Endodermal cell (in vitro differentiated cells): ENCODE measurements around the gene RMC1. TPM values are rescaled to one million over a fixed set of nuclear protein-coding genes. Genes with fewer than 3 reads are reported as not detected.
"Not testable (repeated sequence)": the region's sequence is repeated elsewhere in the genome, so short reads cannot be mapped to it uniquely, and the experiment has no call there.

Source experiments
- DNase-seq: peaks from one replicate; pipeline ENCODE4 v3.0.0-alpha.2; 2017
- H3K27ac ChIP-seq: 2 replicates; pipeline ENCODE4 v1.5.1; 2013; ENCODE audit warnings: mild to moderate bottlenecking, low read depth, low read length, moderate library complexity
- H3K27me3 ChIP-seq: 2 replicates; pipeline ENCODE4 v1.6.1; 2013; ENCODE audit warnings: mild to moderate bottlenecking, low read length, moderate library complexity; ENCODE audit not compliant: insufficient read depth, control insufficient read depth, poor library complexity, severe bottlenecking
- H3K36me3 ChIP-seq: 2 replicates; pipeline ENCODE4 v1.7.0; 2013; ENCODE audit warnings: mild to moderate bottlenecking, low read length, moderate library complexity; ENCODE audit not compliant: control insufficient read depth, insufficient read depth
- H3K4me1 ChIP-seq: one replicate; pipeline ENCODE4 v1.7.0; 2013; ENCODE audit warnings: low read length; ENCODE audit not compliant: control insufficient read depth, insufficient read depth
- H3K4me3 ChIP-seq: 2 replicates; pipeline ENCODE4 v1.5.1; 2013; ENCODE audit warnings: mild to moderate bottlenecking, low read length, moderate library complexity
- H3K9ac ChIP-seq: 2 replicates; pipeline ENCODE4 v1.6.1; 2013; ENCODE audit warnings: mild to moderate bottlenecking, low read length, moderate library complexity; ENCODE audit not compliant: poor library complexity, severe bottlenecking; ENCODE audit errors: extremely low read depth
- H3K9me3 ChIP-seq: 2 replicates; pipeline ENCODE4 v1.6.1; 2013; ENCODE audit warnings: mild to moderate bottlenecking, low read length, moderate library complexity; ENCODE audit not compliant: control insufficient read depth
- H3K27ac Mint-ChIP-seq: 2 replicates; pipeline ENCODE4 v1.8.0; 2020; ENCODE audit warnings: mixed read lengths
- H3K27me3 Mint-ChIP-seq: 2 replicates; pipeline ENCODE4 v1.8.0; 2021; ENCODE audit warnings: mild to moderate bottlenecking, mixed read lengths; ENCODE audit not compliant: insufficient read depth
- H3K36me3 Mint-ChIP-seq: 2 replicates; pipeline ENCODE4 v1.8.0; 2020; ENCODE audit warnings: low read depth, mixed read lengths
- H3K4me1 Mint-ChIP-seq: 2 replicates; pipeline ENCODE4 v1.8.0; 2020; ENCODE audit warnings: mixed read lengths
- H3K4me3 Mint-ChIP-seq: 2 replicates; pipeline ENCODE4 v1.8.0; 2020; ENCODE audit warnings: mild to moderate bottlenecking, moderate library complexity, mixed read lengths
- H3K9me3 Mint-ChIP-seq: 2 replicates; pipeline ENCODE4 v1.8.0; 2020; ENCODE audit warnings: mild to moderate bottlenecking, mixed read lengths
- CTCF ChIP-seq: fragments of 200-600 bp; sonication (generic); conservative IDR thresholded peaks from 2 replicates; pipeline ENCODE4 v1.5.0; 2021; ENCODE audit warnings: antibody characterized with exemption, mild to moderate bottlenecking
- WGBS, 2 experiments: methylation state at CpG; one replicate each; pipeline versions ENCODE4 v1.1.5 to v1.1.7; 2013; ENCODE audit warnings: missing lambda C conversion rate in 2 of 2, mixed read lengths in 1 of 2; ENCODE audit not compliant: insufficient coverage in 1 of 2, insufficient read length in 1 of 2; 5-methylcytosine and 5-hydroxymethylcytosine counted together
- total RNA-seq, 2 donors: library from RNA; stranded (reverse); fragmentation: NEBNext Ultra II Directional in 1 of 2; extraction: Animal tissue kit (Norgen Biotek cat#: 25700) in 1 of 2; gene quantifications; 2 replicates in 1 of 2; 3 replicates in 1 of 2; pipeline ENCODE4 v1.2.1, GENCODE V29; 2021

RMC1 gene
- total RNA-seq, 2 donors from 2014 or later, result 18.3 to 19.1 TPM

- H3K9me3 ChIP-seq, result no peaks in the 10 kb centered on the region
- Mint-ChIP-seq H3K9me3 (no peaks in the 10 kb centered on the region), H3K4me1 (peaks cover 24% of the 10 kb centered on the region), H3K27ac (no peak overlapping the region), H3K4me3 (peak overlapping the region; percentile 76), H3K36me3 (peaks cover 14% of the 10 kb centered on the region), H3K27me3 (peaks cover 30% of the 10 kb centered on the region)
- 97 to 100% methylated on average over 3 of the region's 3 CpGs for WGBS, 2 experiments
- no peak for TF ChIP-seq CTCF
- no peaks in the 10 kb centered on the region for H3K4me1 ChIP-seq
- H3K27ac ChIP-seq, result no peak overlapping the region
- H3K4me3 ChIP-seq, result peak overlapping the region; percentile 82
- no peak overlapping the region for H3K9ac ChIP-seq
- peaks cover 4% of the 10 kb centered on the region for H3K36me3 ChIP-seq
- peaks cover 16% of the 10 kb centered on the region for H3K27me3 ChIP-seq
- DNase-seq, result no peak
Observed at GRCh38 chr18:23504720-23505119, 1.4 kb downstream of the RMC1 start.

- Mint-ChIP-seq H3K36me3 (peaks cover 29% of the 10 kb centered on the region), H3K4me3 (no peak overlapping the region), H3K9me3 (peaks cover 2% of the 10 kb centered on the region), H3K27me3 (peaks cover 24% of the 10 kb centered on the region), H3K27ac (no peak overlapping the region), H3K4me1 (peaks cover 24% of the 10 kb centered on the region)
- Histone ChIP-seq H3K4me1 (no peaks in the 10 kb centered on the region), H3K27me3 (peaks cover 11% of the 10 kb centered on the region), H3K36me3 (peaks cover 19% of the 10 kb centered on the region), H3K9ac (no peak overlapping the region), H3K27ac (no peak overlapping the region), H3K4me3 (no peak overlapping the region), H3K9me3 (peaks cover 4% of the 10 kb centered on the region)
- no peak for TF ChIP-seq CTCF
- DNase-seq, result no peak
- 65 to 76% methylated on average over 4 to 6 of the region's 6 CpGs for WGBS, 2 experiments
Observed at GRCh38 chr18:23506393-23506792, 3.1 kb downstream of the RMC1 start.

GRCh38 chr18:23510923-23511322 lies 7.6 kb downstream of the RMC1 start:
- H3K9ac ChIP-seq, H3K27ac ChIP-seq, H3K4me3 Mint-ChIP-seq, H3K27me3 ChIP-seq, H3K27ac Mint-ChIP-seq, H3K4me3 ChIP-seq, H3K9me3 ChIP-seq, DNase-seq, H3K9me3 Mint-ChIP-seq, H3K4me1 ChIP-seq, H3K27me3 Mint-ChIP-seq: not testable (repeated sequence)
- H3K36me3 ChIP-seq, result peaks cover 28% of the 10 kb centered on the region
- WGBS, 2 experiments, result 100% methylated on average over 2 of the region's 2 CpGs; no CpG with 5 or more reads in 1 of the 2 experiments
- H3K4me1 Mint-ChIP-seq, result peaks cover 10% of the 10 kb centered on the region
- peaks cover 43% of the 10 kb centered on the region for H3K36me3 Mint-ChIP-seq

GRCh38 chr18:23512216-23512615 lies 8.9 kb downstream of the RMC1 start:
- not testable (repeated sequence) for H3K4me1 ChIP-seq, H3K9me3 Mint-ChIP-seq, DNase-seq, H3K27ac Mint-ChIP-seq, H3K9me3 ChIP-seq, H3K27me3 ChIP-seq, H3K27ac ChIP-seq, H3K9ac ChIP-seq, H3K4me3 ChIP-seq, H3K4me3 Mint-ChIP-seq, H3K27me3 Mint-ChIP-seq
- WGBS, 2 experiments, result 95 to 97% methylated on average over 4 to 6 of the region's 7 CpGs
- peaks cover 45% of the 10 kb centered on the region for H3K36me3 Mint-ChIP-seq
- peaks cover 10% of the 10 kb centered on the region for H3K4me1 Mint-ChIP-seq
- H3K36me3 ChIP-seq, result peaks cover 38% of the 10 kb centered on the region
